ENCODE measurements around the gene TARDBP.
A peak's percentile ranks its signal among the peaks of the same experiment; 100 is the strongest.
"Not testable (repeated sequence)": the region's sequence is repeated elsewhere in the genome, so short reads cannot be mapped to it uniquely, and the experiment has no call there.

The TARDBP gene

DNA sequence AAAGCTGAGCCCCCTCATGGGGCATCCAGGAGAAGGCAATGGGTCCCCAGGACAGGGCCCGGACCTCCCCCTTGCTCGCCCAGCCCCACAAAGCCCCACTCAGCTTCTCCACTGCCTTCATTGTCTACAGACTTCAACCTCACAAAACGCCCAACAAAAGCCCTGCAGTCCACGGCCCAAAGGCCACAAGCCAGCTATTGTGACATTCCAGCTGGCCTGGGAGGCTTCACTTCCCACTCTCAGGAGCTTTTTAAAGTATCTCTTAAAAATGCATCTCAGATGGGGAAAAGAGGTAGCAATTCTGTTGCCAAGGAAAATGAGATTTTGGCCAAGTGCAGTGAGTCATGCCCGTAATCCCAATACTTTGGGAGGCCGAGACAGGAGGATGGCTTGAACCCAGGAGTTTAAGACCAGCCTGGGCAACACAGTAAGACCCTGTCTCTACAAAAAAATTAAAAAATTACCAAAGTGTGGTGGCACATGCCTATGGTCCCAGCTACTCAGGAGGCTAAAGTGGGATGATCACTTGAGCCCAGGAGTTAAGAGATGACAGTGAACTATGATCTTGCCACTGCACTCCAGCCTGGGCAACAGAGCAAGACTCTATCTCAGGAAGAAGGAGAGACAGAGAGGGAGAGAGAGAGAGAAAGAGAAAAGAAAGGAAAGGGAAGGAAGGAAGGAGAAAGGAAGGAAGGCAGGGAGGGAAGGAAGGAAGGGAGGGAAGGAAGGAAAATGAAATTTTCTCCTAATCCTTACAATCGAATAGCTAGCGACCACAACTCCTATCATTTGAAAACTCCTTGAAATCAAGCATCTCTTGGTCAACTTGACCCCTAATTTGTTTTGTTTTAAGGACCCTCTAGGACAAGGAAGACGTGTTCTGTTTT is 31.4 kb upstream of the TARDBP start:
- TF ChIP-seq, protein P1, sequence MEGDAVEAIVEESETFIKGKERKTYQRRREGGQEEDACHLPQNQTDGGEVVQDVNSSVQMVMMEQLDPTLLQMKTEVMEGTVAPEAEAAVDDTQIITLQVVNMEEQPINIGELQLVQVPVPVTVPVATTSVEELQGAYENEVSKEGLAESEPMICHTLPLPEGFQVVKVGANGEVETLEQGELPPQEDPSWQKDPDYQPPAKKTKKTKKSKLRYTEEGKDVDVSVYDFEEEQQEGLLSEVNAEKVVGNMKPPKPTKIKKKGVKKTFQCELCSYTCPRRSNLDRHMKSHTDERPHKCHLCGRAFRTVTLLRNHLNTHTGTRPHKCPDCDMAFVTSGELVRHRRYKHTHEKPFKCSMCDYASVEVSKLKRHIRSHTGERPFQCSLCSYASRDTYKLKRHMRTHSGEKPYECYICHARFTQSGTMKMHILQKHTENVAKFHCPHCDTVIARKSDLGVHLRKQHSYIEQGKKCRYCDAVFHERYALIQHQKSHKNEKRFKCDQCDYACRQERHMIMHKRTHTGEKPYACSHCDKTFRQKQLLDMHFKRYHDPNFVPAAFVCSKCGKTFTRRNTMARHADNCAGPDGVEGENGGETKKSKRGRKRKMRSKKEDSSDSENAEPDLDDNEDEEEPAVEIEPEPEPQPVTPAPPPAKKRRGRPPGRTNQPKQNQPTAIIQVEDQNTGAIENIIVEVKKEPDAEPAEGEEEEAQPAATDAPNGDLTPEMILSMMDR (IDR thresholded peaks at IDR 0.05; ENCODE audit: low read depth, low read length, missing control alignments): no peak
- H3K4me3 ChIP-seq (ENCODE audit: low read depth, low read length): no peak overlapping the region
- no peak for DNase-seq (ENCODE audit: low read depth)

DNA sequence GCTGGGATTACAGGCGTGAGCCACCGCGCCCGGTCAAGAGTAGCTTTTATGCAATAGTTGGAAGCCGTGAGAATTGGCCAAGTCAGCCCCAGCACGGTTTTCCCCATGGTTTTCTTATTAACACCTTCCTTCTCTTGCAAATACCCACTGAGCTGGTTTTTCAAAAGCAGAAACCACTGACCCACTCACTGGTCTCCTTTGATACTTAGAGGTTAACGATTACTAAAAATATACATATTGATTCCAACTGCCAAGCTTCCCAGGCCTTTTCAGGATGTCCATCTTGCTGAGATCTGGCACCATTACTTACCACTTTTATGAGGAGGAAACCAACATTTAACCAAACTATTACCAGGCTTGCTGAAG is 25.9 kb upstream of the TARDBP start:
- TF ChIP-seq, protein P1 (IDR thresholded peaks at IDR 0.05; ENCODE audit: low read depth, low read length, missing control alignments): no peak
- H3K4me3 ChIP-seq (ENCODE audit: low read depth, low read length): no peak overlapping the region; the same call in 1 of the 2 replicates
- peak; percentile 38 for DNase-seq (ENCODE audit: low read depth)

GRCh38 chr1:10987840-10988417 is 24.5 kb upstream of the TARDBP start:
- TF ChIP-seq, protein P1 (IDR thresholded peaks at IDR 0.05; ENCODE audit: low read depth, low read length, missing control alignments): no peak
- H3K4me3 ChIP-seq (ENCODE audit: low read depth, low read length): no peak overlapping the region

GRCh38 chr1:10989095-10989494 is 23.4 kb upstream of the TARDBP start:
- TF ChIP-seq, protein P1 (IDR thresholded peaks at IDR 0.05; ENCODE audit: low read depth, low read length, missing control alignments): no peak
- no peak for DNase-seq (ENCODE audit: low read depth)
- no peak overlapping the region for H3K4me3 ChIP-seq (ENCODE audit: low read depth, low read length)

More at GRCh38 chr1:10987840-10988417, 24.5 kb upstream of the TARDBP start:
- no peak for DNase-seq (ENCODE audit: low read depth)

GRCh38 chr1:10989920-10990516 is 22.4 kb upstream of the TARDBP start:
- not testable (repeated sequence) for H3K4me3 ChIP-seq (ENCODE audit: low read depth, low read length); DNase-seq (ENCODE audit: low read depth)

- TF ChIP-seq, protein P1 (IDR thresholded peaks at IDR 0.05; ENCODE audit: low read depth, low read length, missing control alignments): no peak
- H3K4me3 ChIP-seq (ENCODE audit: low read depth, low read length): no peak overlapping the region
- no peak for DNase-seq (ENCODE audit: low read depth)
Measured at GRCh38 chr1:10990828-10991227, 21.6 kb upstream of the TARDBP start.

GRCh38 chr1:10992004-10992403 is 20.4 kb upstream of the TARDBP start:
- not testable (repeated sequence) for DNase-seq (ENCODE audit: low read depth); H3K4me3 ChIP-seq (ENCODE audit: low read depth, low read length)

Data from GM12864 (cell line).